OCI-M1 (cell line): ENCODE results near the gene BNC2.

Source experiments
- DNase-seq: peaks from one replicate; lab custom pipeline; 2025; lab: John Stamatoyannopoulos, UW

BNC2 gene

DNA sequence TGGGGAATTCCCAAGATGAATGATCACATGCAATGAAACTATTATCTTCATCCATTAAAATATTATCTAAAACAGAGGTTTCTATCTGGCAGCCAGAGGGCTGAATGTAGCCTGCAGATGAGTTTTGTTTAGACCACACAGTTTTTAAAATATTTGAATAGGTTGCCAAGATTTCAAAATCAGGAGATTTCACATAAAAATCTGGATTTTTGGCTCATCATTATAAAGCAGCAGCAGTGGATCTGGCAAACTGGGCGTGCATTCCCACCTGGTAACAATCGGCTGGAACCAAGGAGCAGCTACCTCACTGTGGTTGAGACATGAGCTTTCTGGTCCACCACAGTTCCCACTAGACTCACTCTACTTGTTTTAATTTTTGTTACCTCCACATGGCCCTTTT, 155.1 kb downstream of the BNC2 start:
- no peak for DNase-seq

DNA sequence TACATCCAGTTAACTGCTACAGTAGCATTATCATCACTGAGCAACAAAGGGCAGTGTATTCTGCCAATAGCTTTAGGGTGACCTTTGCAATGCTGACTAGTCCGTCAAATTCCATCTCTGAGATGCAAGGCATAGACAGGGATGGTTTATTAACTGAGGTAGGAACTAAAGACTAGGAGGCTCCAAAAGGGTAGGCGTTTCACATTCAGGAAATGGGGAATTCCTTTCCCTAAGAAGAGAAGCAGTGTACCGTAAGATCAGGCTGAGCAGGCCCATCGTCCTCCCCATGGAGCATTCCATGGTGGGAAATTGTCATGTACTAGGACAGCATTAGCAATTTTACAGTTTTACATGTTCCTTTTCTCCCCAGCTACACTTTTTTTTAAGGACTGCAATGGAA, 157.7 kb downstream of the BNC2 start:
- no peak for DNase-seq

DNA sequence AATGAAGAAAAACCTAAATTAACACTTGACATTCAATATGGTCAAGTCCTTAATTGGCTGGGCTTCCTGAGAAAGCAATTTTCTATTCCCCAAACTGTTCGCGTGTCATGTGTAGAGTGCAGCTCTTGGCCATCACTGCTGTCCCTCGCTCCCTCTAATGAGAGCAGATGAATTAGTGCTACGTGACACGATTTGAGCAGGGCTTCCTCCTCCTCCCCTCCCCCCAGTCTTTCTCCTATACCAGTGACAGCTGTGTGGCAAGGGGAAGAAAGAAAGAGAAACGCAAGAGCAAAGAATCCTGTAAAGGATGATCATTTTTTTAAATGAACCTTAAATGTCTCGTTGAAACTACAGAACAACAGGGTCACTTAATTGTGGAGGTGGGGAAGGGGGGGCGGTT, 159.6 kb downstream of the BNC2 start:
- no peak for DNase-seq

DNA sequence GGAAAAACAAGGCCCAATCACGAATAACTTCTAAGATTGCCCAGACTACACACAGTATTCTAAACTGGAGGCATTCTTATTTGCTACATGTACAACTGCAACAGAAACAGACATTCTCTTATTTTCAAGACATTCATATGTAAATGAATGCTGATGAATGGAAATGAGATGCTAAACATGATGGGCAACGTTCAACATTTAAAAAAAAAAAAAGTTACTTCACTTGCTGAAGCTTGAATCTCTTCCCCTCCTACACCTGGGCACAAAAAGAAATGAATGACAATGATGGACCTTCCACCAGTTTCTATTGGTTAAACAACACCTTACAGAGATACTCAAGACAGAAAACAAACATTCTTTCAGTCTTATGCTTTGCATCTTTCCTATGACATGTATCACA, 160.5 kb downstream of the BNC2 start:
- no peak for DNase-seq

DNA sequence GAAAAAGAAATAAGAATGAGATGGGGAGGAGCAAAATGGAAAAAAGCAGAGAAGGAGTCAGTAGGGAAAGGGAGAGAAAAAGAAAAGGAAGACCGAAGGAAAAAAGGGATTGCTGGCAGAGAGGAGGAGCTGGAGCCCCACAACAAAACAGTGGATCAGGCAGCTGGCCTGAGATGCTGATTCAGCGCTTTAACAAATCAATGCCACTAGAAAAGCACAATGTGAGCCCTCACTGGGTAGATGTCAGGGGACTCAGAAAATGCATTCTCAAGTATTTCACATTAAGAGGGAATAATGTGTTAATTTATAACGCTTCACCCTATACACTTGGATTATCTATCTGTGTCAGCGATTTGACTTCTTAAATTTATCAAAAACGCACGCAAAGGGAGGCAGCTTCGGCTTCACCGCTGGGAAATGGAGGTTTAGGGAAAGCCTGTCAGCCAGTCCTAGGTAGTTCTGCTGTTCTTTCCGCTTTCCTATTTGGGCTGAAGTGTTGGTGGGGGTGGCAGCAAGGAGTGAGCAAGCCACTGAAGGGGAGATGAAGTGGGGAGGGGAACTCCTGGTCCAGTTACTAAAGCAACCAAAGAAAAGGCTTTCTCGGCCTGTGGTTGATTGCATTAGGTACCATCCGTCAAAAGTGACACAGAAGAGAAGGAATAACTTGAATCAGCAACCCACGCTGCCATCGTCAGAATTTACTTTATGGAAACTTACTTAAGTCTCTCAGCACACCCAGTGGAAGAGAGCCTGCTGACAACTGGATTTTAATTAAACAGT, 161.6 kb downstream of the BNC2 start:
- DNase-seq, result no peak

DNA sequence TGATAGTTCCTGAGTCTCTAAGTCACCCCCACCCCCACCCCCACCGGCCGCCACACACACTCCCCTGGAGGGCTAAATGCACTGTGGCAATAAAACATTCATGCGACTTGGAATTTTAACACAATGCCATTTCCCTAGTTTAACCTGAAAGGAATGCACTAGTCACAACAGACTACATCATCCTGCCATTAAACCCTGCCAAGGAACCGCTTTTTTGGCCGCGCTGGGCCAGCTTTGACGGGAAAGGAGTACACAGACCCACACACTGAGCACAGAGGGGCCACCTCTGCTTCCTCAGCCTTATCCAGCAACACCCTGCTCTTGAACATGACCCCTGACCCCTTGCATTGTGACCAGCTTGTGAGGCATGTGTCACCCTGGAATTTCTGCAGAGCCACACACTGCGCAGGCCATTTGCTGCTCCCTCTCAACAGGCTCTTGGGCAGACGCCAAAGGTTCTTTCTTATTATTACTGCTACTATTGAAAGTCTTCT, 165.3 kb downstream of the BNC2 start:
- DNase-seq, result no peak

DNA sequence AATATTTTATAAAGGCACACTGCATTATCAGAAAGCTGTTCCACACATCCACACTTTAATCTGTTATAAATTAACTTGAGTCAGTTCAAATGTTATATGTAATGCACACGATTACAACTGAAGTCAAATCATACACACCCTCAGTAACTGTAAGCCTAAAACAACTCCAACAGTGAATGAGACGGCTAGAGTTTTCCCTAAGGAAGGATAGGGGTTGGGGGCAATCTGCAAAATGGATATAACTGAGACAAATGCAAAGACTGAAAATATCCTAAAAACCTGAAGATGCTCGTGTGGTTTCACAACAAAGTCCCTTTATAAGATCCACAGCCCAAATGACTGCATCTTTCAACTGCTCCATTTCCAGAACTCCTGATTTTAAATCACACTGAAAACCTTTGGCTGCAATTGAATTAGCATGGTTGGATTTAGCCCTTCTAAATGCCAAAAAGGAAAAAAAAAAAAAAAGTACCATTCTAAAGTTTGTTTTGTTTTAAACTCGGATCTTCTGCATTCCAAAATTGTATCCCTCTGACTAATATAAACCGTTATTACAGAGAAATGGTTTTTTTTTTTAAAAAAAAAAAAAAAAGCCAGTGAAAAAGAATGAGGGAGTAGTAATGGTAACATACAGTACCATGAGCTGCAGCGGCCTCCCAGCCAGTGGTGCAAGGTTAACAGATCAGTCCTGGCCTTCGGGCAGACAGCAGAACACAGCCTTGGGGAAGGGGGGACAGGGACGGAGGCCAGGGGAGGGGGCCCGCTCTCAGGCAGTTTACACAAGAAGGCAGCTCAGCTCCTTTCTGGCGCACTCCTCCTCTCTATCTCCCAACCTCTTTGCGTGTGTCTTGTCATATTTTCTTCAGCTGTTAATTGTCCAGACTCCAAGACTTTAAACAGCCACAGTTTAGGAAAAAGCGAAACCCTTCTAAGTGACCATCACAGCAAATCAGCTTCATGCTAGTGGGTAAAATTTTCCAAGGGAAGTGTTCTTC, 166.1 kb downstream of the BNC2 start:
- DNase-seq, result no peak

DNA sequence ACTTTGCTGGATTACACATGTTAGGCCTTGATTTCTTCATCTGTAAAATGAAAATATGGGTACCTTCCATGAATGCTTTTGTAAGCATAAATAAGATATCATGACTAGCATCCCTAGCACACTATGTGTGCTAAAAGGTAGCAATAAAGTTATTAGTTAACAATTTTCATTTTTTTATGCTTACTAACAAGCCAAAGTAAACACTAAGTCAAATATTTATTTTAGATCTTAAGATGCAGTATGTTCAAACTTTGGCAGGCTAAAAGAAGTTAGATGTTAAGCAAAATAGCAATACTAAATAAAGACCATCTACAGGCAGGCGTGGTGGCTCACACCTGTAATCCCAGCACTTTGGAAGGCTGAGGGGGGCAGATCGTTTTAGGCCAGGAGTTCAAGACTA, 169.1 kb downstream of the BNC2 start:
- no peak for DNase-seq

DNA sequence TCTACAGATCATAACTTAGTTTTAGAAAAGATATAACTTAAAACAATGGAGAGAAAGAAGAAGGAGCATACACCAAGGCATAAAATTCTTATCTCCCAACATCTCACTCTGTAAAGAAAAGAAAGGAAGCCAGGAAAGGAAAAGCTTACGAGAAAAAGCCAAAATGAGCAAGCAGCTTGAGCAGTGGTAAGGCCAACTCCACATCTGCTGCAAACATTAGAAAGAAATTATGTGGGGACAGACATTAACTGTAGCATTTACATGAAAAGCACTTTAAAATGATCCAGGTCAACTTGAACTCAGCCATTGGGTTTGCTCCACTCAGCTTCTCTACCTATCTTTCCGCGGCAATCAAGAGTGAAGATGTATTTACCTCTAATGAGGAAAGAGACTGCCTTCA, 176.9 kb downstream of the BNC2 start:
- no peak for DNase-seq

DNA sequence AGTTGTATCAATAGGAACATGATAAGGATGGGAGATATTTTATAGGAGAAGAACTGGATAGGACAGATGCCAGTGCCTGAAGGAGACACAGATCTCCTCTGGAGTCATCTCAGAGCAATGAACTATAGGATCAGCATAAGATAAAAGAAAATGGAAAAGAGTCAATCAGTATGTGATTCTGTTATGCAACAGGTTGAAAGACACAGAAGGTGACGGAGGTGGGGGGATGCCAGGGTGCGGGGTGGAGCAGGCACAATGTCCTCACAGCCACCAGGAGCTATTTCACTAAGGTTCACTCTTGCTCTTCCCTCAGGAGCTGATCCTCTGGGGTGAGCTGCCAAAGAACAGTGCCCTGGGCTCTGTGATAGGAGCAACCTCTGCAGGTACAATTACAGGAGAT, 179.8 kb downstream of the BNC2 start:
- DNase-seq, result no peak

DNA sequence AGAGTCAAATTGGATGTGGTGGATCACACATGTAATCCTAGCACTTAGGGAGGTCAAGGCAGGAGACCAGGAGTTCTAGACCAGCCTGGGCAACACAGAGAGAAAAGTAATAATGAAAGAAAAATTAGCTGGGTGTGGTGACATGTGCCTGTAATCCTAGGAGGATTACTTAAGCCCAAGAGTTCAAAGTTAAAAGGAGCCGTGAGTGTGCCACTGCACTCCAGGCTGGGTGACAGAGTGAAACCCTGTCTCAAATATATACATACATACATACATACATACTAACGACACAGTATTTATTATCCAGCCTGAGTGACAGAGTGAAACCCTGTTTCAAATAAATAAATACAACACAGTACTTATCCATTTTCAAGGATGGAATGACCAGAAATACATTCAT, 180.3 kb downstream of the BNC2 start:
- no peak for DNase-seq

DNA sequence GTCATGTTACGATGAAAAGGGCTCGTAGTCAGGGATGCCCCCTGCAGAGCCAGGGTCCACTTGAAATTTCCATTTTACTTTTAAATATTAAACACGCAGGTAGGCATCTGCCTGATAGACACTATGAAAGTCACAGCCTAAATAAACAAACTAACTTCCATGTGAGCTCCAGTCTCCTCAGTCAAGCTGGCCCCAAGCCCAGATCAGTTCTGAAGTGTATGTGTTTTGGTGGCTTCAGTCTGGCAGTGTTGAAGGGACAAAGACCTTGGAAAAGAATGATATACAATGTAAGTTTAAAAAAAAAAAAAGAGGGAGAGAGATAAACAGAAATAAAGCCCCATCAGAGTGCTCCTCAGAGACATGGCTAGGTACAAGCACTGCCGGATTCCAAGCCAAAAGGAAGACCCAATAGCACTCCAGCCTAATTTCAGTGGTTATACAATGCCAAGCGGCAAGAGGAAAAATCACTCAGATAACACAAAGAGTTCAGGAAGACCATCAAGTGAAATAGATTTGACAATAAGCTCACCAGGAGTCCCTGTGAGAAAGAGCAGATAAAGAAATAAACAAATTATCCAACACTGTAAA, 181.0 kb downstream of the BNC2 start:
- no peak for DNase-seq

DNA sequence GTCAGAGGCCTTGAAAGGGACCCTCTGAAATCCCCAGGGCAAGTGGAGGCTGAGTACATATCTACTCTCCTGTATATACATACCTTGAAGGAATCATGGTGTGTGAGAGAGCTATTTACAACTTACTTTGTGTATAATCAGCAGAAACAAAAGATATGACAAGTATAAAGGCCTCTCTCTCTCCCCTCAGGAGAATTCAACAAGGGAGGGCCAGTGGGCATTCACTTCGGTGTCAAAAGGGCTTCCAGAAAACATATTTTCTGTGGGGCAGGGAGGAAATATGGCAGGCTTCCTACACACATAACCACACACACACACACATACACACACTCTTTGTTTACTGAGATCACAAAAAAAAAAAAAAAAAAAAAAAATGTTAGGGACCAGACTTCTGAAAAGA, 181.7 kb downstream of the BNC2 start:
- DNase-seq, result no peak

DNA sequence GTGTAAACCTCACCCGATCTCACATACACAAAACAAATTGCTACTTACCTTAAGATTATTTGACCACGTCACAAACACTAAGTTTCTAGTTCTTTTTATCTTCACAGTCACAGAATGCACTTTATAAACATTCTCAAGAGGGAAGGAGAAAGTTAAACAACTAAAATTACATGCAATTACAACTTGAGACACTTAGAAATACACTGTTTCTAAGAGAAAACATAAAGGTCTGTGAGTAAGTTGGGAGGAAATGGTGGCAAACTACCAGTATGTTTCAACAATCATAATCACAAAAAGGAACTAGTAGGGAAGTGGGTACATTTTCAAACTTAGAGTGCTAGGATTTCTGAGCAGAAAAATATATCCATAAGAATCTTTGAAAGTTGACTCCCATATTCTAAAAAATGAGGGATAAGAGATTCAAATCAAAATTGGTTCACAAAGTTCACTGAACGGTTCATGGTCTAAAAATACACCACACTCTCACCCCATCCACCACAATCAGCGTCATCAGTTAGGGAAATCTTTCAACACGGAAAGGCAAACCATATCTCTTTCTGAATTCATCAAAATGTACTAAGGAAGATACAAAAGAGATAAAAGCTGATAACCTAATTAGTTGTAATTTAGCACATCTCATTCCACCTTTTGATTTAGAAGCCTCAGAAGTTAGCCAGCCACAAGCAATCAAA, 182.6 kb downstream of the BNC2 start:
- DNase-seq, result no peak

DNA sequence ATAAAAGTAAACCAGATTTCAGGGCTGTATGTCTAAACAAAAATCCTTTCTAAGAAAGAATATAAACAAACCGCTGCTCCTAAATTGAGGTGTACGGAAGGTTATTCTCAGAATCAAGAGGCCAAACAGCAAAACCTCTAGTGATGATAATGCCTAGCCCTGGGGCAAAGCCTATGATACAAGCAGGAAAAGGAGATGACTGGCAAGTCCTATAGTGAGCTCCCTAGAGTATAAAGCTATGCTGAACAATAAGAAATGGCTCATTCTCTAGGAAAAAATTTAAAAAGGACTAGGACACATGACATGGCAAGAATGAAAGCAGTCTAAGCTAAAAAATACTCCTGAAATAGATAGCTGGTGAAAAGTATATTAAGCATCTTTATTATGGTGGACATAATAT, 187.1 kb downstream of the BNC2 start:
- no peak for DNase-seq

DNA sequence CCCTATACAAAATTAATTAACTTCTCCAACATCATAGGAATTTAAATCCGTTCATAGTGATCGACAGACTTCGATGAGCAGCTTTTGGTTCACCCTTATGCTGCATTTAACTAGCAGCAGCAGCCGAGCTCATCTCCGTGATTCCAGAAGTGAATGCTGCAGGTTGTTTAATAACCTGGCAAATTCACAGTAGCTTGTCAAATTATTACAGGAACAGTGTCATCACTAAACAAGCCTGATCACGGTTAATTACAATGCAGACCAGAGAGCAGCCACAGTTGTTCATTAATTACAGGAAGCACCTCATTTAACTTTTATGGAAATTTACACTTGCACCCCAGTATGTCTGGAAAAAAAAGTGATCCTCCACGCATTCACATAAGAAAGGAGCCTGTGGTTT, 188.2 kb downstream of the BNC2 start:
- DNase-seq, result no peak

DNA sequence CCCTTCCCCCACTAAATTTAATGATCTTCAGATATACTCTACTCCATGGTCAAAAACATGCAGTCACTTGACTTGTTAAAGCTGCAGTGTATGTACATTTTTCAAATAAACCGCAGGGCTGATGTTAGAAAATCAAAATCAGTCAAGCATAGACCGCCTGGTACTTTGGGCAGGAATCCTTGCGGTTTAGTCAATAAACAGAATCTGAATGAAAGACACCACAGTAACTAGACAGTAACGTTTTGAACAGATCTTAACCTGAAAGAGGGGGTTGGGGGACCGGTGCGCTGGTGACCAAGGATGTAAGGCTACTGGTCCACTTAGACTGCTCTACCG, 188.8 kb downstream of the BNC2 start:
- DNase-seq, result no peak

DNA sequence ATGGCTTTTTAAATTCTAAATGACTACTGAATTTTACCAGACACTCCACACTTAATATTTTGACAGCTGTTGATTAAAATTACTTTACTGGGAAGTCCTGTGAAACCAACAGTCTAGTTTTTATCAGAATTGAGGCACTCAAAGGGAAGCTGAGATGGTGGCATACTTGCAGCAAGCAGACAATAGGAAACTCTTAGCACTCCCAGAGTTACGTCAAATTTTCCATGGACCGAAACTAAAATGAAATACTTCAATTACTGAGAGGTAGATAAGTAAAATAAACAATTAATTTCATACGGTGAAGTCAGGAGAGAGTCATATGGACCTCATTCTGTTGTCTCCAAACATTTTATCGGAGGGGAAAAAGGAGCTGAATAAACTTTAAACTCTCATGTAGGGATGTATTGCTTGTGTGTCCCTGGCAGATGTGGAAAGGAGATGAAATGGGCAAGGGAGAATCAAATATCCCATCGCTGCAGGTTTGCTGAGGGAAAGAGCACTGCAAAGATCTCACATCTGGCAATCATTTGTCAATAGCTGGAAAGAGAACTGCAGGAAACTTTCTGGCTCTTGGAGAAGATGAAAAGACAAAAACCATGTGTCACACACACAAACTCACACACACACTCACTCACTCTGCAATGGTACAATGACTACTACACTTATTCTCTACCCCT, 189.4 kb downstream of the BNC2 start:
- DNase-seq, result no peak

DNA sequence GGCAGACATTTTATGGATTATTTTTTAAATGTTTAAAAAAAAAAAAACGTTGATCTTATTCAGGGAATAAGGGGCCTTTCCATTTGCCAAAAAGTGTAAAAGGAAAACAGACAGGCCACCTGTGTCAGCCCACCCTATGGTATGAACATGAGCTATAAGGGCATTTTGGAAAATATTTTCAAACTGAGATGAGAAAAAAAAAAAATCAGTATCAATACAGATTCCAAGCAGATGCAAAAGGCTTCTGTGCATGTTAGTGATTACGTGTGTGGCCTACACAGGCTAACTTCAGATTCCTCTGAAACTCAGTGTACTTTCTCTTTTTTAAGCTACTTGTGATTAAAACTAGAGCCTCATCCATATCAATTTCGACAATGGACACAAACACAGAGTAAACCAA, 189.9 kb downstream of the BNC2 start:
- DNase-seq, result no peak

DNA sequence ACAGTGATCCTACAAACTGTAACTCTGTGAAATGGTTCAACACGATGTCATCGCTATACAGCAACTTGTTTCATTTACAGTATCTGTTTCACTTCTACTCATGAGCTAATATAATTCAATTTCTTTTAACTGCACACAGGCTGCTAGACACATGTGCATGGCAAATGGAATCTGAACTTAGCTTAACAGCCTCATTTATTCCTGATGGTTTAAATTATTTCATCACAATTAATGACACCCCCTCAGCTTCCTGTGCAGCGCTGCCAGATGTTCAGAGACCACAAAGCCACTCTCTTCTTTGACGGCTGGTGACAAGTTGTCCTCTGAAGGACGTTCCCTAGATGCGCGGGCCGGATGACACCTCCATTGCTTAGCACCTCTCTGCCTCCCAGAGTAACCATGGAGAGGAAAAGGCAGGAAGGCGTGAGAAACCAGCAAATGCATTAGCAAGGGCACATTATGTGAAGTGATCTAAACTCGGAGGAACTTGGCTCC, 191.1 kb downstream of the BNC2 start:
- DNase-seq, result no peak

DNA sequence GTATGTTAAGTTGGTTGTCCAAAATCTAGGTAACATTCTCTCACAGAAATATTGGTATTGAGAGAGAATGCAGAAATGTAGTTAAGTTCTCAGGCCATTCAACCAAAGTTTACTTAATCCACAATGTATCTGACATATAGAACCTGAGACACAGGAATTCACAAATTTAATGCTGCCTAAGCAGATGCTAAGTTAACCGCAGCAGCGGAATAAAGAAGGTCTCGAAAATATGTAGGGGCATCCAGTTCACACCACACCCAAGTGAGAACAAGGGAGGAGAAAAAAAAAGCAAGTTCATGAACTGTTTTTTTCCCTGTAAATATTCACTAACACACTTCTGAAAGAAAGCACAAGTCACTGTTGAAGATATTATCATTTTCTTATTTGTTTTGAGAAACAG, 194.0 kb downstream of the BNC2 start:
- no peak for DNase-seq
